SIG-M5 (cell line): Measurements from ENCODE around the gene HRH1.
"Not testable (repeated sequence)": the region's sequence is repeated elsewhere in the genome, so short reads cannot be mapped to it uniquely, and the experiment has no call there.

Source experiments
- DNase-seq: peaks from one replicate; lab custom pipeline; 2025; lab: John Stamatoyannopoulos, UW

Gene HRH1

DNA sequence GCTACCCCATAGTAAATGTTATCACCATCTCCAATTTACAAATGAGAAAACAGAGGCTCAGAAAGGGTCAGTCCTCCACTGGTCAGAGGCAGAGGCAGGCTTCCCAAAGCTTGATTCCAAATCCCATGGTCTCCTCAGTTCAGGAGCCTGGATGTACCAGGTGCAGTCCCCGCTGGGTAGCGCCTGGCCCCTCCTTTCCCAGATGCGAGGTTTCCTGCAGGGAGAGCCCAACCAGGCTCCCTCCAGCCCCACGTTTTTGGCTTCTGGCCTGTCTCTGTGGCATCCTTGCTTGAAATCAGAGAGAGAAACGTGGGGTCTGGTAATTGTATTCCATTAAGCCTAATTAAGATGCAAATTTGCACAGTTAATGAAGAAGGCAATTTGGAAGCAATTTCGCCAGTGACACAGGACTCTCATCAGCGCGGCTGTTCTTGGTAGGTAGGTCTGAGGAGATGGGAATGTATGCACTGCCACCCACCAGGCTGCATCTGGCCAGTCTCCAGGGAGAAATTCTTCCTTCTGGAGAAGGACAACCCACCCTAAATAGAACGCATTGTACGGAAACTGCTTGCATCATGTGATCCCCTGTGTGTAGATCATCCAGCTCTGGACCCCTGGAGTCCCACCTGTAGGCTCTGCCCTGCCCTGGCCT, 50.5 kb downstream of the HRH1 start:
- DNase-seq, result no peak

- not testable (repeated sequence) for DNase-seq
These were observed 51.6 kb downstream of the HRH1 start for GRCh38 chr3:11205881-11206280.

DNA sequence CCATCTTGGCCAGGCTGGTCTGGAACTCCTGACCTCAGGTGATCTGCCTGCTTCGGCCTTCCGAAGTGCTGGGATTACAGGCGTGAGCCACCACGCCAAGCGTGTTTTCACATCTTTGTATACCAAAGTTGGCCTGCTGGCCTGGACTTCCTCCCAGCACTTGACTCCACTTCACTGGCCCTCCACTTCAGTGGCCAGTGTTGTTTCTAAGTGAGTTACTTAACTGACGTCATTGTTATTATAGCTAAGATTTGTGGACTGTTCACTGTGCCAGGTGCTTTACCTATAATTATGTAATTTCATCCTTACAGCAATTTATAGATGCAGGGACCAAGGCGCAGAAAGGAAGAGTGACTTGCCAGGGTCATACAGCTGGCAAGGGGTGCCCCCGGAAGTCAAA, 52.0 kb downstream of the HRH1 start:
- DNase-seq, result no peak

GRCh38 chr3:11206953-11207352, 52.7 kb downstream of the HRH1 start:
- no peak for DNase-seq

GRCh38 chr3:11211531-11212298, 57.4 kb downstream of the HRH1 start:
- no peak for DNase-seq

DNA sequence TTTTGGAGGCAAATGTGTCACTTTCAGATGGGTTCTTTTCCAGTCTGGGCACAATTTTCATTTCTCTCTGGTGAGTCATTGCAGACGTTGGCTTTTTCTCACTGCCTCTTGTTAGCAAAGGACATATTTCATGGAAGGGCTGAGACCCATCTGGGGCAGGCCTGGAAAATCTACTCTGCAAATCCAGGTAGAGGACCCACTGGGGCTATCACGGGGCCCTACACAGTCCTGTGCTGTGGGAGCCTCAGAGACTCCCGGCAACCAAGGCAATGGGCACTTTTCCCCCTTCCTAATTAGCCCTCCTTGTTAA, 58.0 kb downstream of the HRH1 start:
- no peak for DNase-seq

- no peak for DNase-seq
These were observed 58.5 kb downstream of the HRH1 start for GRCh38 chr3:11212784-11213183.

DNA sequence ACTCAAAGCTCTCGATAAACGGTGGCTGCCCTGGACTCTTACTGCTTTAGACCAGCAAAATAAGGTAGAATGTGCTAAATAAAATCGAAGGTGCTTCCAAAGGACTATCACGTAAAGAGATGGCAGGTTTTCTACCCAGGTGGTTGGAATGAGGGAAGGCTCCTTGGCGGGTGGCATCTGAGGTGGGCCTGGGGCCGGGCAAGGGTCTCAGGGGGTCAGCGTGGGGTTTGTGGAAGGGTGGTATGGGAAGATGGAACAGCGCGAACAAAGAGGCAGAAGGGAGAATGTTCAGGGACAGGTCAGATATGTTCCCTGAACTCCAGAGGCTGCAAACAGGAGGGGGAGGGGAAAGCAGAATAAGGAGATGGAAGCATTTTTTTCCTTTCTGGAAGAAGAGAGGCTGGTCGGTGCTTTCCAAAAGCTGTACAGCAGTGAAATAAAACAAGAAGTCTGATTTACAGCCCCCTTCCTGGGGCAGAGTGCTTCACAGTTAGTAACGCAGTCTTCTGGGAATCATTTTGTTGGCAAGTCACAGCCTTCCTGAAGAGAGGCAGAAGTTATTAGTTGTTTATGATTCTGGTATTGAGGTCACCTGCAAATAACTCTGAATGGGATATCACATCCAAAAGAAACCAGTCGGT, 59.6 kb downstream of the HRH1 start:
- DNase-seq, result no peak

- DNase-seq, result no peak
These were observed 60.2 kb downstream of the HRH1 start for GRCh38 chr3:11214451-11214978.

GRCh38 chr3:11217370-11217769, 63.1 kb downstream of the HRH1 start:
- peak; percentile 22 for DNase-seq

- no peak for DNase-seq
These were observed 65.9 kb downstream of the HRH1 start for GRCh38 chr3:11220230-11220629.

- no peak for DNase-seq
These were observed 67.6 kb downstream of the HRH1 start for GRCh38 chr3:11221818-11222415.

DNA sequence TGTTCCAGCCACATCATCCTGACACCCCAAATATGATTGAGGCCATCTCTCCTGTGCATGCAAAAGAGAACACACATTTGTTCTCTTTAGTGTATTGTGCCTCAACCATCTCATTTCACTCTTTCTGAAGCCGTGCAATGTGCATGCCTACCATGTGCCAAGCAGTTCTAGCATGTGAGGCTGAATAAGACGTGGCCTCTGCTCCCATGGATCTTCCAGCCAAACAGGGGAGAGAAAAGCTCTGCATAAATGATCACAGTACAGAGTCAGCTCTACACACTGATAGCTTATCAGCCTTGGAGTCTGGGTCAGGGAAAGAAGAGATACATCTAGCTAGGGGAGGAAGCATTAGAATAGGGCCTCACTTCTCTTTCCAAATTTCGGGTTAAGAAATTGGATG, 69.7 kb downstream of the HRH1 start:
- no peak for DNase-seq

GRCh38 chr3:11224870-11225229, 70.6 kb downstream of the HRH1 start:
- DNase-seq, result no peak

- DNase-seq, result no peak
These were observed 71.7 kb downstream of the HRH1 start for GRCh38 chr3:11226042-11226370.

GRCh38 chr3:11228041-11228440, 73.7 kb downstream of the HRH1 start:
- no peak for DNase-seq

DNA sequence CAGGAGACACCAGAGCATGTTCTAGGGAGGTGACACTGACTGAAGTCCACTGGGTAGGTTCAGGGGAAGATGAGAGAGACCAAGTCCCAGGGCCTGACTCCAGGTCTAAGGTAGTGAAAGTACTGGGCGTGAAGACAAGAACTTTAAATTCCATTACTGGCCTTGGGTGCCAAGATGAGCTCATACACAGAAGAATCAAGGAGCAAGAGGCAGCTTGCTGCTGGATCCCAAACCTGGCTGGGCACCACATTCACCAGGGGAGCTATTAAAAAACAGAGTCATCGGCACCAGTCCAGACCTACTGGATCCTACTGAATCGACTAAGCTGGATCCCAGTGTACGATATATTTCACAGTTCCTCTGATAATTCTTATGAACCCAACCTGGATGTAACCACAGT, 75.8 kb downstream of the HRH1 start:
- no peak for DNase-seq

GRCh38 chr3:11230832-11231231, 76.5 kb downstream of the HRH1 start:
- peak; percentile 12 for DNase-seq

- no peak for DNase-seq
These were observed 81.1 kb downstream of the HRH1 start for GRCh38 chr3:11235385-11235784.

DNA sequence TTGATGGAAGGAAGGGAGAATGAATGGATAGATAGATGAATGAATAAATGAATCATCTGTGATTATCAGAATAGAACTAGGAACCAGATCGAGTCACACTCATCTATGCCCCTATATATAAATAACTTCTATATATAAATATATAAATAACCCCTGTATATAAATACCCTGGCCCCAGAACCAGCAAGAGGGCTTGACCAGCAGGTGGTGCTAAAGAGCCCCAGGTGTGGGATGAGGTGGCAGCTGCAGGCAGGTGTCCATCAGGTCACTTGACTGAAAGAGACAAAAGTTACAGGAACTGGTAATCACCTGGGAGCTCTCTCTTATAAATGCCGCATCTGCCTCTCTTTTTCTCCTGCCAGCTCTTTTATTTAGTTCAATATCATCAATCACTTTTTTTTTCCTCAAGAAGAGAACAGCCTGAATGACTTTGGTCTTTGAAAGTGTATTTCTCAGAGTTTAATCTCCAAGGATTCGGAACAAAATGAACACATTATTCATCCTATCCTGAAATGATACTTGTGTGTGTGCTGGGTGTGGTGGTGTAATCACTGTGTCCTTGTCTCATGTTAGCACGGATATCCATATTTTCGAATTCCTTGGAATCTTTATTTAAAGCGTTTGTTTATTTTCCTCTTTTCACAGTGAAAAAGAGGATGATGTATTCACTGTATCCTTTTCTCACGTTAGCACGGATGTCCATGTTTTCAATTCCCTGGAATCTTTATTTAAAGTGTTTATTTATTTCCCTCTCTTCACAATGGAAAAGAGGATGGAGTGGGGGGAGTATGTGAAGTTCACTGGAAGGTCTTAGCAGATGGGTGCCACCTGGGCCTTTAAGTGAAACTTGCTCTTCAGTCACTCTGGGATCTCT, 82.5 kb downstream of the HRH1 start:
- no peak for DNase-seq

- no peak for DNase-seq
These were observed 83.8 kb downstream of the HRH1 start for GRCh38 chr3:11238060-11238459.

DNA sequence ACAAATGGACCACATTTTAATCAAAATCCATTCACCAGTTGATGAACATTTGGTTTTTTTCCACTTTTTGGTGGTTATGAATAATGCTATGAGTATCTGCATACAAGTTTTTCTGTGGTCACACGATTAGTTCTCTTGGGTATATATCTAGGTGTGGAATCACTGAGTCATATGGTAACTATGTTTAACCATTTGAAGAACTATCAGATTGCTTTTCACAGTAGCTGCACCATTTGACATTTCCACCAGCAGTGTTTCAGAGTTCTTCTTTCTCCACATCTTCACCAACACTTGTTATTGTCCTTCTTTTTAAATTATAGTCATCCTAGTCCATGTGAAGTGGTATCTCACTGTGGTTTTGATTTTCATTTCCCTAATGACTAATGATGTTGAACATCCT, 84.6 kb downstream of the HRH1 start:
- DNase-seq, result no peak
